HAP-1 (cell line): ENCODE measurements around the gene CDC34.

Source experiments
- DNase-seq, 2 experiments: peaks; one replicate each; pipeline ENCODE4 v3.0.0-alpha.2; 2016 to 2020; ENCODE audit warnings: low spot score in 2 of 2
- H3K27me3 ChIP-seq: fragments of 250-450 bp; sonication (Bioruptor Pico); 2 replicates; pipeline ENCODE4 v1.5.1; 2020; ENCODE audit warnings: low read depth, mild to moderate bottlenecking, moderate library complexity
- H3K36me3 ChIP-seq: fragments of 250-450 bp; sonication (Bioruptor Pico); replicated peaks from 2 replicates; pipeline ENCODE4 v1.5.1; 2020; ENCODE audit warnings: mild to moderate bottlenecking
- H3K4me1 ChIP-seq: fragments of 250-450 bp; sonication (Bioruptor Pico); 2 replicates; pipeline ENCODE4 v1.5.1; 2020; ENCODE audit warnings: mild to moderate bottlenecking
- H3K4me3 ChIP-seq: fragments of 250-450 bp; sonication (Bioruptor Pico); 2 replicates; pipeline ENCODE4 v1.5.1; 2020; ENCODE audit warnings: mild to moderate bottlenecking, moderate library complexity
- H3K9me3 ChIP-seq: fragments of 250-450 bp; sonication (Bioruptor Pico); 2 replicates; pipeline ENCODE4 v1.5.1; 2020; ENCODE audit warnings: mild to moderate bottlenecking, moderate library complexity
- in situ Hi-C: fragments of 300-500 bp; cut with MboI; formaldehyde crosslinking; loops from 3 replicates; pipeline ENCODE4 v1.14.3; 2020; ENCODE audit warnings: low sequenced_read_pairs, inconsistent platforms, mixed read lengths

The CDC34 gene

DNA sequence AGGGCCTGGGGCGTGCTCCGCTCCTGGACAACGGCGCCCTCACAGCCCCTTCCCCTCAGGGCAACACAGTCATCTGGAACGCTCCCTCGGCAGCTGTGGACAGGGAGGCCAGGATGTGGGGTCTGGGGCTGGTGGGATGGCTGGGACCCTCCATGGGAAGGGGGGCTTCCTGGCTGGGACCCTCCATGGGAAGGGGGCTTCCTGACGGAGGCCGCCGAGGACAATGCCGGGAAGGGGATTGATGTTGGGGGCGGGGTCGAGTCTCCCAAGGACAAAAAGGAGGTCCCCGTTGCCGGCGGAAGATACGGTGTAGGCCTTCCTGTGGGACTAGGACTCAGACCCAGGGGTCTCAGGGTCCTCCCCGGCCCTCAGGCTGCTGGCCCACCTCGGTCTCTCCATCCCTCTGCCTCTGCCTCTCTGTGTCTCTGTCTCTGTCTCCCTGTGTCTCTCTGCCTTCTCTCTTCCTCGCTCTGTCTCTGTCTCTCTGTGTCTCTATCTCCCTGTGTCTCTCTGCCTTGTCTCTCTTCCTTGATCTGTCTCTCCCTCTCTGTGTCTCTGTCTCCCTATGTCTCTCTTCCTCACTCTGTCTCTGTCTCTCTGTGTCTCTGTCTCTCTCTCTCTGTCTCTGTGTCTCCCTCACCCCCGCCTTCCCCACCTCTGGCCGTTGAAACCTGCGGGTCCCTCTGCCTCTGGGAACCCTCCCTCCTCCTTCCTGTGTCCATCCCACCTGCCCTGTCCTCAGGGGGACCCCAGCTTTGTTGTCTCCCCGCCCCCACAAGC is 38.0 kb upstream of the CDC34 start:
- no peak overlapping the region for H3K4me3 ChIP-seq
- no peaks in the 10 kb centered on the region for H3K9me3 ChIP-seq
- in situ Hi-C loops = no loop called here
- H3K27me3 ChIP-seq = peaks cover 8% of the 10 kb centered on the region
- no peak for DNase-seq
- peaks cover 5% of the 10 kb centered on the region; the same call in 1 of the 2 replicates for H3K4me1 ChIP-seq
- H3K36me3 ChIP-seq = peaks cover 2% of the 10 kb centered on the region; the same call in 1 of the 2 replicates

DNA sequence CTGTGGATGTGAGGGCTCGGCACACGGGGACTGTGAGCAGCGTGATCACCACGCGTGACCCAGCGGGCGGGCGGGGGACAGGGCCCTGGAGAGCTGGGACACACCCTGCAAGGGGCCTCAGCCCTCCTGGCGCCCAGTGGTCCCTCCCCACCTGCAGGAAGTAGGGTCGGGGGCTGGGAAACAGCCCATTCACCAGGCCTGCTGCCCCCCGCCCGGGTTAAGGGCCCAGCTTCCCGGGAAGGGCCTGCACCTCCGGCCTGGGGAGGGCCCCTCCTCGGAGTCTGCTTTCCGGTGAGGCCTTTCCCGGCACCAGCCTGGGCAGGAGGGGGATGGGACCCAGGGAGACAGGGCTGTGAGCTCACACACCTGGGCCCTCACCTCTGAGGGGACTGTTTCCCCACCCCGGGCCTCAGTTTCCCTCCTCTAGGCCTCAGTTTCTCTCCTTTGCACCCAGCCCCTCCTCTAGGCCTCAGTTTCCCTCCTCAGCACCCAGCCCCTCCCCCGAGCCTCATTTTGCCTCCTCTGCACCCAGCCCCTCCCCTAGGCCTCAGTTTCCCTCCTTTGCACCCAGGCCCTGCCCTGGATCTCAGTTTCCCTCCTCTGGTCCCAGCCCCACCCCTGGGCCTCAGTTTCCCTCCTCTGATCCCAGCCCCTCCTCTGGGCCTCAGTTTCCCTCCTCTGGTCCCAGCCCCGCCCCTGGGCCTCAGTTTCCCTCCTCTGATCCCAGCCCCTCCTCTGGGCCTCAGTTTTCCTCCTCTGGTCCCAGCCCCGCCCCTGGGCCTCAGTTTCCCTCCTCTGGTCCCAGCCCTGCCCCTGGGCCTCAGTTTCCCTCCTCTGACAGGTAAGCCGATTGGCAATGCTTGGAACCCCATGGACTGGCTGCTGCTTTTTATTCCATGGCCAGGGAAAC is 37.1 kb upstream of the CDC34 start:
- no peak for DNase-seq
- peaks cover 5% of the 10 kb centered on the region; the same call in 1 of the 2 replicates for H3K4me1 ChIP-seq
- in situ Hi-C loops = no loop called here
- no peaks in the 10 kb centered on the region; the same call in 1 of the 2 replicates for H3K9me3 ChIP-seq
- H3K36me3 ChIP-seq = no peaks in the 10 kb centered on the region
- no peak overlapping the region for H3K4me3 ChIP-seq
- peaks cover 10% of the 10 kb centered on the region for H3K27me3 ChIP-seq

DNA sequence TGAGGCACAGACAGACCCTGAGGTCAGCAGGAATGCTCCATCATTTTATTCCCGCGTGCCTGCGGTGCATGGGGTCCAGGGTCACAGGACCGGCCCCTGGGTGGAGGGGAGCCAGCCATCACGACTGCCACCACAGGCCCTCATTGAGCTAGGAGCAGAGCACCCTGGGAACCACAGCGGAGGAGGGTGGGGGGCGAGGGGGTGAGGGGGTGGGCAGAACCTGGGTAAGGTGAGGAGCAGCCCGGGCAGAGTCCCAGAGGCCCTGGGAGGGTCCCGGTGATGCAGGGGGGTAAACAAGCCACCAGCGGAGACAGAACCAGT is 36.5 kb upstream of the CDC34 start:
- H3K27me3 ChIP-seq = peaks cover 10% of the 10 kb centered on the region
- no peaks in the 10 kb centered on the region for H3K36me3 ChIP-seq
- no peak for DNase-seq
- no peaks in the 10 kb centered on the region; the same call in 1 of the 2 replicates for H3K9me3 ChIP-seq
- H3K4me3 ChIP-seq = no peak overlapping the region
- H3K4me1 ChIP-seq = peaks cover under 1% of the 10 kb centered on the region; the same call in 1 of the 2 replicates
- in situ Hi-C loops = no loop called here

DNA sequence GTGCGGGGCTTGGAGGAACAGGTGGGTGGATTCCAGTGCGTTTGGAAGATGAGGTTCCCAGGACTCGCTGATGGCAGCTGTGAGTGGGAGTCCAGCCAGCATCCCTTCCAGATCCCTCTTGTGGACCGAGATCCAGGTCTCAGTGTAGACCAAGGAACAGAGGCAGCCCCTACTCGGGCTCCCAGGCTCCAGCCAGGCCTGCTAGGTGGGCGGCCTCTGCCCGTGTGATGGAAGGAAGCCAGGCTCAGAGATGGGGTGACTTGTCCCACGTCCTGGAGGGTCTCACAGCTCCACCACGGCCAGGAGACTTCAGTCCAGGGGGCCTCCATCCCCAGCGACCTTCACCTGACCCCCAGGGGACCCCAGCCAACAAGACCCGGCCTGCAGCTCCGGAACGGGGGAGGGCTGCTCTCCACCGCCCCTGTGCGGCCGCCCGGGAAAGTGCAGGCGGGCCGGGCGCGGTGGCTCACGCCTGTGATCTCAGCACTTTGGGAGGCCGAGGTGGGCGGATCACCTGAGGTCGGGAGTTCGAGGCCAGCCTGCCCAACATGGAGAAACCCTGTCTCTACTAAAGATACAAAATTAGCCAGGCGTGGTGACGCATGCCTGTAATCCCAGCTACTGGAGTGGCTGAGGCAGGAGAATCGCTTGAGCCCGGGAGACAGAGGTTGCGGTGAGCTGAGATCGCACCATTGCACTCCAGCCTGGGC is 36.0 kb upstream of the CDC34 start:
- no peak overlapping the region for H3K4me3 ChIP-seq
- in situ Hi-C loops = no loop called here
- H3K36me3 ChIP-seq = no peaks in the 10 kb centered on the region
- H3K9me3 ChIP-seq = no peaks in the 10 kb centered on the region; the same call in 1 of the 2 replicates
- H3K4me1 ChIP-seq = no peaks in the 10 kb centered on the region
- DNase-seq = peak; percentile 39 to 65
- H3K27me3 ChIP-seq = peaks cover 10% of the 10 kb centered on the region

DNA sequence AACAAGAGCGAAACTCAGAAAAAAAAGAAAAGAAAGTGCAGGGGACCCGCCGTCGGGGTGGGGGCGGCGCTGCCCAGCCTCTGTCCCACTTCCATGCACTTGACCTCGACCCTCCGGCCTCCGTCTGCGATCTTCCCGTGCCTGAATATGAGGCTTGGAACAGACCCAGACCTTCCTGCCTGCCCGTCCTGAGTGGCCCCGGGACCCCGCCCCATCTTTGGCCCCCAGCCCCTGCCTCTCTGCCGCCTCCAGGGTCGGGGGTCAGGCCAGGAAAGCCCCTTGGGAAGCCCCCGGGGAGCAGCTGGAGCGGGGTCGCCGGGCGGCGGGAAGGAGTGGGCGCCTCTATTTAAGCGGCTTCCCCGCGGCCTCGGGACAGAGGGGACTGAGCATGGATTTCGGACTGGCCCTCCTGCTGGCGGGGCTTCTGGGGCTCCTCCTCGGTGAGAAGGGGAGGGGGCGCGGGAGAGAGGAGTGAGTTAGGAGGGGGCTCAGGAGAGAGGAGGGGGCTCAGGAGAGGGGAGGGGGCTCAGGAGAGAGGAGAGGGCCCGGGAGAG is 35.4 kb upstream of the CDC34 start, which contains the start of gene MADCAM1:
Gene MADCAM1, plus strand, starts transcription at position 375 of the 554 bp plus-strand sequence. Its CDS starts 14 bp downstream, at position 389.
- in situ Hi-C loops = no loop called here
- peak within 1 kb of the TSS; percentile 13; the same call in 1 of the 2 replicates for H3K4me3 ChIP-seq

DNA sequence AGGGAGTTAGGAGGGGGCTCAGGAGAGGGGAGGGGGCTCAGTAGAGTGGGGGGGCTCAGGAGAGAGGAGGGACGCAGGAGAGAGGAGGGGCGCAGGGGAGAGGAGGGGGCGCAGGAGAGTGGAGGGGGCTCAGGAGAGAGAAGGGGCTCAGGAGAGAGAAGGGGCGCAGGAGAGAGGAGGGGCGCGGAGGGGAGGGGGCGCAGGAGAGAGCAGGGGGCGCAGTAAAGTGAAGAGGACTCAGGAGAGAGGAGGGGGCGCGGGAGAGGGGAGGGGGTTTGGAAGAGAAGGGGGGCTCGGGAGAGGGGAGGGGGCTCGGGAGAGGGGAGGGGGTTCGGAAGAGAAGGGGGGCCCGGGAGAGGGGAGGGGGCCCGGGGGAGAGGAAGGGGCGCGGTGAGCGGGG is 34.6 kb upstream of the CDC34 start:
- no peak overlapping the region for H3K4me3 ChIP-seq
- in situ Hi-C loops = no loop called here

More for the DNA sequence above, 35.4 kb upstream of the CDC34 start, which contains the start of gene MADCAM1:
- no peaks in the 10 kb centered on the region; the same call in 1 of the 2 replicates for H3K9me3 ChIP-seq
- DNase-seq = no peak
- peaks cover 10% of the 10 kb centered on the region for H3K27me3 ChIP-seq
- no peaks in the 10 kb centered on the region for H3K36me3 ChIP-seq
- no peaks in the 10 kb centered on the region for H3K4me1 ChIP-seq

DNA sequence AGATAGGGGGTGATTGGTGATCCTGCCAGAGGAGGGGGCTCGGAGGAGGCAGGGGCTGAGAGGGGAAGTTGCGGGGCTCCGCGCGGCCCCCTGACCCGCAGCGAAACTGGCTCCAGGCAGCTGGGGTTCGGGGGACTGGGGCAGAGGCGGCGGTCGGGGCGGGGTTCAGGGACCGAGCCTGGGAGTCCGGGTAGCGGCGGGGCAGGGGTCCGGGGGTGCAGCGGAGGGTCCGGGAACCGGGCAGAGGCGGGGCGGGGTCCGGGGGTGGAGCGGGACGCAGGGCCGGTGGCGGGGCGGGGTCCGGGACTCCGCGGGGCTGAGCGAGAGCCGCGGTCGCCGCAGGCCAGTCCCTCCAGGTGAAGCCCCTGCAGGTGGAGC is 34.1 kb upstream of the CDC34 start:
- Histone ChIP-seq H3K4me3 (peak overlapping the region; percentile 13; the same call in 1 of the 2 replicates), H3K36me3 (no peaks in the 10 kb centered on the region), H3K4me1 (no peaks in the 10 kb centered on the region), H3K27me3 (peaks cover 10% of the 10 kb centered on the region), H3K9me3 (peaks cover under 1% of the 10 kb centered on the region; the same call in 1 of the 2 replicates)
- in situ Hi-C loops = no loop called here
- no peak for DNase-seq

More for the DNA sequence above, 34.6 kb upstream of the CDC34 start:
- no peaks in the 10 kb centered on the region for H3K4me1 ChIP-seq
- no peak for DNase-seq
- no peaks in the 10 kb centered on the region for H3K36me3 ChIP-seq
- peaks cover 10% of the 10 kb centered on the region for H3K27me3 ChIP-seq
- H3K9me3 ChIP-seq = no peaks in the 10 kb centered on the region; the same call in 1 of the 2 replicates

DNA sequence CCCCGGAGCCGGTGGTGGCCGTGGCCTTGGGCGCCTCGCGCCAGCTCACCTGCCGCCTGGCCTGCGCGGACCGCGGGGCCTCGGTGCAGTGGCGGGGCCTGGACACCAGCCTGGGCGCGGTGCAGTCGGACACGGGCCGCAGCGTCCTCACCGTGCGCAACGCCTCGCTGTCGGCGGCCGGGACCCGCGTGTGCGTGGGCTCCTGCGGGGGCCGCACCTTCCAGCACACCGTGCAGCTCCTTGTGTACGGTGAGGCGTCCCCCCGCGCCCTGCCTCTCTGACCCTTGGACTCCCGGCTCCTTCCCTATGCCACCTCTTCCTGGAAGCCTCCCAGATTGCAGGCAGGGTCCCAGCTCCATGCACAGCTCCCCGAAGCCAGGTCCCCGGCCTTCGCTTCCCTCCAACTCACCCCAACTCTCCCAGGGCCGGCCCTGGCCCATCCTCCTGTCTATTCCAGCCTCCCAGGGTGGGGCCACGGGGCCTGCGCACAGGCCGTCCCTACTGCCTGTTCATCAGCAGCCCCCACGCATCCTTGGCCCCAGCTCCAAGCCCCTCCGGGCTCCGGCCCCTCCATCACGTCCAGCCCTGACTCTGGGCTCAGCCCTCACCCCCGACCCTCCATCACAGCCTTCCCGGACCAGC is 33.6 kb upstream of the CDC34 start:
- Histone ChIP-seq H3K4me1 (no peaks in the 10 kb centered on the region), H3K4me3 (no peak overlapping the region), H3K27me3 (peaks cover 10% of the 10 kb centered on the region), H3K9me3 (peaks cover 2% of the 10 kb centered on the region; the same call in 1 of the 2 replicates), H3K36me3 (no peaks in the 10 kb centered on the region)
- in situ Hi-C loops = no loop called here
- no peak for DNase-seq

DNA sequence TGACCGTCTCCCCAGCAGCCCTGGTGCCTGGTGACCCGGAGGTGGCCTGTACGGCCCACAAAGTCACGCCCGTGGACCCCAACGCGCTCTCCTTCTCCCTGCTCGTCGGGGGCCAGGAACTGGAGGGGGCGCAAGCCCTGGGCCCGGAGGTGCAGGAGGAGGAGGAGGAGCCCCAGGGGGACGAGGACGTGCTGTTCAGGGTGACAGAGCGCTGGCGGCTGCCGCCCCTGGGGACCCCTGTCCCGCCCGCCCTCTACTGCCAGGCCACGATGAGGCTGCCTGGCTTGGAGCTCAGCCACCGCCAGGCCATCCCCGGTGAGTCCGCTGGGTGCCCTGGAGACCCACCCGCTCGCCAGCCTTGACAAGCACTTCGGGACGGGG is 33.1 kb upstream of the CDC34 start:
- in situ Hi-C loops = no loop called here
- no peaks in the 10 kb centered on the region for H3K4me1 ChIP-seq
- DNase-seq = no peak
- peaks cover 10% of the 10 kb centered on the region for H3K27me3 ChIP-seq
- H3K9me3 ChIP-seq = peaks cover 2% of the 10 kb centered on the region; the same call in 1 of the 2 replicates
- no peak overlapping the region for H3K4me3 ChIP-seq
- no peaks in the 10 kb centered on the region for H3K36me3 ChIP-seq

DNA sequence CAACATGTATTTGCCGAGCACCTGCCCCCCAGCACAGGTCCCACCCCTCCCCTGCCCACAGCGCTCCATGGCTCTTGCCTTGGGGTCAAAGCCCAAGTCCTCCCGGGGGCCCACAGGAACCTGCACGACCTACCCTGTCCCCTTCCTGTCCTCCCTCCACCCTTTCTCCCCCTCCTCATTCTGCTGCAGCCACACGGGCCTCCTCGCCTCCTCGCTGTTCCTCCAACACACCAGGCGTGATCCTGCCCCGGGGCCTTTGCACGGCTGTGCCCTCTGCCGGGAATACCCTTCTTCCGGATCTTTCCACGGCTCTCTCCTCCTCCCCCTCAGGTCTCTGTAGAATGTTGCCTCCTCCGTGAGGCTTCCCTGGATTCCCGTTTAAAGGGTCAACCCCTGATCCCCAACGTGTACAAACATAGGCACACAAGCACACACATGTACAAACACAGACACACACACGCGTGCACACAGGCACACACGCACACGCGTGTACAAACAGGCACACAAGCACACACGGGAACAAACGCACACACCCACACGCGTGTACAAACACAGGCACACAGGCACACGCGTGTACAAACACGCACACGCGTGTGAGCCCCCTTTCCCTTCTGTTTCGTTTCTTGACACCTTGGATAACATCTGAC is 32.5 kb upstream of the CDC34 start:
- DNase-seq = no peak
- Histone ChIP-seq H3K36me3 (no peaks in the 10 kb centered on the region), H3K4me1 (no peaks in the 10 kb centered on the region), H3K9me3 (peaks cover 2% of the 10 kb centered on the region; the same call in 1 of the 2 replicates), H3K4me3 (no peak overlapping the region), H3K27me3 (peaks cover 10% of the 10 kb centered on the region)
- in situ Hi-C loops = no loop called here

DNA sequence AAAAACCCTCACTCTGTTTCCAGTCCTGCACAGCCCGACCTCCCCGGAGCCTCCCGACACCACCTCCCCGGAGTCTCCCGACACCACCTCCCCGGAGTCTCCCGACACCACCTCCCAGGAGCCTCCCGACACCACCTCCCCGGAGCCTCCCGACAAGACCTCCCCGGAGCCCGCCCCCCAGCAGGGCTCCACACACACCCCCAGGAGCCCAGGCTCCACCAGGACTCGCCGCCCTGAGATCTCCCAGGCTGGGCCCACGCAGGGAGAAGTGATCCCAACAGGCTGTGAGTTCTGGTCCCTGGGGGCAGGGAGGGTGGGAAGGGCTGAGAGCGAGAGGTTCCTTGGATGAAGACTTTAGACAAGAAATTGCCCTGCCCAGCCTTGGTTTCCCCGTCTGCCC is 29.9 kb upstream of the CDC34 start:
- Histone ChIP-seq H3K4me1 (peaks cover 4% of the 10 kb centered on the region), H3K36me3 (no peaks in the 10 kb centered on the region), H3K27me3 (peaks cover 10% of the 10 kb centered on the region), H3K4me3 (no peak overlapping the region), H3K9me3 (peaks cover 2% of the 10 kb centered on the region; the same call in 1 of the 2 replicates)
- in situ Hi-C loops = no loop called here
- no peak for DNase-seq

DNA sequence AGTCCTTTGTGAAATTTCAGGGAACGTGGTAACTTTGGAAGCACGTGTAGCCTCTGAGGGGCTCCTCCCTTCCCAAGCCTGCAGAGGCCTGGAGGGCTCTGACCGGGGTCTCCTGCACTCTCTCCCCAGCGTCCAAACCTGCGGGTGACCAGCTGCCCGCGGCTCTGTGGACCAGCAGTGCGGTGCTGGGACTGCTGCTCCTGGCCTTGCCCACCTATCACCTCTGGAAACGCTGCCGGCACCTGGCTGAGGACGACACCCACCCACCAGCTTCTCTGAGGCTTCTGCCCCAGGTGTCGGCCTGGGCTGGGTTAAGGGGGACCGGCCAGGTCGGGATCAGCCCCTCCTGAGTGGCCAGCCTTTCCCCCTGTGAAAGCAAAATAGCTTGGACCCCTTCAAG is 26.9 kb upstream of the CDC34 start:
- H3K4me3 ChIP-seq = no peak overlapping the region
- H3K4me1 ChIP-seq = peaks cover 7% of the 10 kb centered on the region
- DNase-seq = no peak
- peaks cover 3% of the 10 kb centered on the region; the same call in 1 of the 2 replicates for H3K36me3 ChIP-seq
- in situ Hi-C loops = no loop called here
- 0 out of 2 replicates have a peak, but pooled peaks cover 2% of the 10 kb centered on the region for H3K9me3 ChIP-seq
- H3K27me3 ChIP-seq = no peaks in the 10 kb centered on the region
